Measurements from ENCODE around the gene TMED10. TPM values are rescaled to one million over a fixed set of nuclear protein-coding genes. Genes with fewer than 3 reads are reported as not detected.

The TMED10 gene
- total and polyA plus RNA-seq, 2 donors (not counting 3 experiments of a cell fraction or from before 2014, with no cell fraction given), result 338 to 342 TPM

DNA sequence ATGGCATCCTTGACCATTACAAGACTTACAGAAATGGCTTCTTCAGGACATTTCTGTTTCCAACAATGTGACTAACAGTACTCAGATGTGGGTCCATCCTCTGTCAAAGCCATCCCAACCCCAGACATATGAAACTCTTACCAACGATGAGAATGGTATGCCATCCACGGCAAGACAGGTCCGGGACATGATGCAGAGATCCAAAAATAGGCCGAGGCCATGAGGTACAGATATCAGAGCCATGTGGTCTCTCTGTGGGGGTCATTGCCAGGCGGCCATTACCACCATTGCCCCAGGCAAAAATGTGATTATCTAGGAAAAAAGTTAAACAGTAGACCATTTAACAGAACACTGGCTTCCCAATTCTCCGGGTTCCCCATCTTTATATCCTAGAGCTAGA lies 79.5 kb downstream of the TMED10 start:
- Histone ChIP-seq H4K20me1 (replicated peaks; ENCODE audit: control insufficient read depth, extremely low read depth, insufficient read depth, low read length) (no peaks in the 10 kb centered on the region), H3K4me1 (ENCODE audit: control insufficient read depth, extremely low read depth, insufficient read depth, low read length) (no peaks in the 10 kb centered on the region), H2AFZ (ENCODE audit: low read depth, low read length) (no peak overlapping the region), H3K9me3 (replicated peaks; ENCODE audit: control insufficient read depth, insufficient read depth, low read length) (no peaks in the 10 kb centered on the region), H3K27ac (ENCODE audit: insufficient read depth, low read depth, low read length) (no peak overlapping the region), H3K9ac (replicated peaks; ENCODE audit: extremely low read depth, insufficient read depth, low read length) (no peak overlapping the region), H3K36me3 (ENCODE audit: control insufficient read depth in 2 of 2, extremely low read depth in 1 of 2, insufficient read depth in 2 of 2, low read length in 2 of 2) (peaks cover 11 to 19% of the 10 kb centered on the region in 2 experiments), H3K4me2 (ENCODE audit: insufficient read depth, low read length) (no peak overlapping the region), H3K79me2 (ENCODE audit: control insufficient read depth, insufficient read depth, low read length) (no peaks in the 10 kb centered on the region), H3K4me3 (replicated peaks in 1 of 3; ENCODE audit: insufficient read depth in 1 of 3, low read depth in 1 of 3, low read length in 3 of 3) (no peak overlapping the region), H3K9me1 (replicated peaks; ENCODE audit: control insufficient read depth, extremely low read depth, insufficient read depth, low read length) (no peaks in the 10 kb centered on the region), H3K27me3 (ENCODE audit: control insufficient read depth in 2 of 2, insufficient read depth in 2 of 2, low read length in 2 of 2) (no peaks in the 10 kb centered on the region)
- intact Hi-C loops (cut with micrococcal nuclease), result no loop called here
- ChIA-PET POLR2A (no interaction called here), CTCF (interaction anchor here (0.8 to 2.2 kb wide), 2 partner anchors 8 to 10 kb away, joined by 3 to 9 read pairs; no protein-coding TSS in a partner anchor)
- DNase-seq (ENCODE audit: low read depth, low spot score) (no peak), FAIRE-seq (no peak)
- TF ChIP-seq, protein P1, sequence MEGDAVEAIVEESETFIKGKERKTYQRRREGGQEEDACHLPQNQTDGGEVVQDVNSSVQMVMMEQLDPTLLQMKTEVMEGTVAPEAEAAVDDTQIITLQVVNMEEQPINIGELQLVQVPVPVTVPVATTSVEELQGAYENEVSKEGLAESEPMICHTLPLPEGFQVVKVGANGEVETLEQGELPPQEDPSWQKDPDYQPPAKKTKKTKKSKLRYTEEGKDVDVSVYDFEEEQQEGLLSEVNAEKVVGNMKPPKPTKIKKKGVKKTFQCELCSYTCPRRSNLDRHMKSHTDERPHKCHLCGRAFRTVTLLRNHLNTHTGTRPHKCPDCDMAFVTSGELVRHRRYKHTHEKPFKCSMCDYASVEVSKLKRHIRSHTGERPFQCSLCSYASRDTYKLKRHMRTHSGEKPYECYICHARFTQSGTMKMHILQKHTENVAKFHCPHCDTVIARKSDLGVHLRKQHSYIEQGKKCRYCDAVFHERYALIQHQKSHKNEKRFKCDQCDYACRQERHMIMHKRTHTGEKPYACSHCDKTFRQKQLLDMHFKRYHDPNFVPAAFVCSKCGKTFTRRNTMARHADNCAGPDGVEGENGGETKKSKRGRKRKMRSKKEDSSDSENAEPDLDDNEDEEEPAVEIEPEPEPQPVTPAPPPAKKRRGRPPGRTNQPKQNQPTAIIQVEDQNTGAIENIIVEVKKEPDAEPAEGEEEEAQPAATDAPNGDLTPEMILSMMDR (IDR thresholded peaks at IDR 0.05; ENCODE audit: extremely low read depth in 1 of 2, insufficient read depth in 1 of 2, low read depth in 1 of 2, low read length in 2 of 2), result no peak
- TF ChIP-seq POLR2A (IDR thresholded peaks at IDR 0.05; ENCODE audit: low read depth, low read length) (no peak), JUN (IDR thresholded peaks at IDR 0.05; ENCODE audit: borderline replicate concordance, insufficient read depth, insufficient read length, low read depth) (no peak), EZH2 (IDR thresholded peaks at IDR 0.05; ENCODE audit: borderline replicate concordance, low read depth, low read length, severe bottlenecking) (no peak), POLR2AphosphoS5 (IDR thresholded peaks at IDR 0.05; ENCODE audit: insufficient read depth, low read depth, low read length) (no peak), FOS (IDR thresholded peaks at IDR 0.05; ENCODE audit: borderline replicate concordance, insufficient read depth, low read length) (no peak), MYC (IDR thresholded peaks at IDR 0.05; ENCODE audit: low read depth, low read length) (no peak), GATA2 (IDR thresholded peaks at IDR 0.05; ENCODE audit: insufficient read depth, insufficient read length, low read depth, low read length) (no peak)
- TF ChIP-seq, protein P2, sequence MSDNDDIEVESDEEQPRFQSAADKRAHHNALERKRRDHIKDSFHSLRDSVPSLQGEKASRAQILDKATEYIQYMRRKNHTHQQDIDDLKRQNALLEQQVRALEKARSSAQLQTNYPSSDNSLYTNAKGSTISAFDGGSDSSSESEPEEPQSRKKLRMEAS (IDR thresholded peaks at IDR 0.05; ENCODE audit: insufficient read depth, insufficient read length), result no peak
- no TSS peak for BruUV-seq (replicated peaks)
- dilution Hi-C loops (cut with MboI; ENCODE audit: extremely low pct_ligation_motif_present, low sequenced_read_pairs), result no loop called here
